Right ventricle myocardium inferior (tissue), 1 donor: ENCODE results near the gene FBRS. TPM values are rescaled to one million over a fixed set of nuclear protein-coding genes. Genes with fewer than 3 reads are reported as not detected.

Experiments used
- ATAC-seq: fragments of 200-7000 bp; cut with Tn5 transposase; one replicate; pipeline ENCODE4 v1.9.1; 2020; ENCODE audit warnings: mild to moderate bottlenecking, moderate library complexity
- DNase-seq: peaks from one replicate; pipeline ENCODE4 v3.0.0; 2021; ENCODE audit errors: missing footprints
- intact Hi-C: fragments of 100-400 bp; cut with DNase I; formaldehyde crosslinking; loops from one replicate; pipeline ENCODE4 v1.11.0; 2022
- total RNA-seq: library from RNA; stranded (reverse); fragmentation: NEBNext Ultra II Directional; extraction: Animal tissue kit (Norgen Biotek cat#: 25700); gene quantifications from one replicate; pipeline ENCODE4 v1.2.1, GENCODE V29; 2021
- donor health status: DM: no; HTN: yes; CAD: no; lungs with severe emphysema.

FBRS gene
- total RNA-seq, 1 donor from 2014 or later = 31.0 TPM

- peak; percentile 80 for DNase-seq
- no peak for ATAC-seq
- intact Hi-C loops = loop anchor here (5.0 kb wide), 1 partner anchor 38 kb away; the partner anchor contains the start of gene SRCAP
These were observed 1.5 kb downstream of the FBRS start for GRCh38 chr16:30659507-30660423.

DNA sequence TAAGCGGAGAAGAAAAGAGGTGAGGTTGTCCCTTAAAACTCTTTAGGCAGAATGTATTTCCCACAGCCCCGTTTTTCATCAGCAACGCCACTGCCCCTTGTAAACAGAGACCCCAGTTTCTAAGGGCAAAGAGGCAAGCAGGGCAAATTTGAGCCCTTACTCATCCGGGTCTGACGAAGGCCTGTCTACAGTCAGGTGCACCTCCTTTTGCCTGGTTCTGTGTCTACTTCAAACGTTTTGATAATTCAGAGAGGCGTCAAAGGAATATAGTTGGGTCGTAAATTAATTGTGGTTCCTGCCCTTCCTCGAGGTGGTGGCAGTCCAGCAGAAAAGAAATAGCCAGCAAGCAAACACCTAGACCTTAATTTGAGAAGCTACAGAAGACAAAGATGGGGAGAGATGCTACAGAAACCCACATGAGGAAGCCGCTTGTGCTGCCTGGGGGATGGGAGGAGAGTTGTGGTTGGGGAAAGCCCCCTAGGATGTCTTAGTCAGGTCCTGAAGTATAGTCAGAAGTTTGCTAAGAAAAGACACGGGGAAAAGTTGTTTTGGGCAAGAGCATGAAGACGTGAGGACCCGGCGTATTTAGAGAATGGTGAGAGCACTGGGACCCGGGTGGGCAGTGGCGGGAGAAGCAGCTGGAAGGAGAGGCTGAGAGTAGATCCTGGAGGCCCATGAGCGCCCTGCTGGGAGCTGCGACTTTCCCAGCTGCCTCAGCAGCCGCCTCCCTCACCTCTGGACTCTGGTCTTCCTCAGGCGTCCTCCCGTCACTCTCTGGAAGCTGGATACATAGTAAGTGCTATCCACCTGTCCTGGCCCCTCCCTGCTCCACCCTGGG, 2.4 kb downstream of the FBRS start:
- ATAC-seq (no peak), DNase-seq (no peak)
- intact Hi-C loops = loop anchor here (5.0 kb wide), 1 partner anchor 37 kb away; the partner anchor contains the start of gene SRCAP

GRCh38 chr16:30662449-30662848, 4.2 kb downstream of the FBRS start:
- intact Hi-C loops = loop anchor here (5.0 kb wide), 1 partner anchor 35 kb away; the partner anchor contains the start of gene SRCAP
- DNase-seq (no peak), ATAC-seq (no peak)

GRCh38 chr16:30663038-30663437, 4.8 kb downstream of the FBRS start:
- no peak for ATAC-seq
- intact Hi-C loops = loop anchor here (5.0 kb wide), 1 partner anchor 34 kb away; the partner anchor contains the start of gene SRCAP

DNA sequence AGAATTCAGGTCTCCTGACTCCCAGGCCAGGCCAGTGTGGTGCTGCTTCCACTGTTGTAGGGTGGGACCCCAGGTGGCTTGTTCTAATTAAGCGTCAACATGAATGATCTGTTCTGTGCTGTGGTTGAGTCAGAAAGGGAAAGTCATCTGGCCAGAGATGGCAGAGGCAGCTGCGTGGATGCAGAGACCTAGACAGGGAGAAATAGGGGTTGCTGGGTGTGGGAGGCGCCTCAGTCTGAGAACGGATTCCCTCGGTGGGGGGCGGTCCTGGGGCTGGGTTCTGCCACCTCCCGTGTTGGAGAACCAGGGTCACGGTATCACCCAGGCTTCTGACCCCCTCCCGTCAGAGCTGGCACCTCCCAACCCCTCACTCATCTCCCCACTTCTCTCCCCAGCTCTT, 5.6 kb downstream of the FBRS start:
- ATAC-seq = no peak
- DNase-seq = no peak
- intact Hi-C loops = loop anchor here (5.0 kb wide), 1 partner anchor 33 kb away; the partner anchor contains the start of gene SRCAP

More at GRCh38 chr16:30663038-30663437, 4.8 kb downstream of the FBRS start:
- DNase-seq = no peak

- intact Hi-C loops = loop anchor here (5.0 kb wide), 1 partner anchor 33 kb away; the partner anchor contains the start of gene SRCAP
- ATAC-seq (no peak), DNase-seq (no peak)
These were observed 6.4 kb downstream of the FBRS start for GRCh38 chr16:30664616-30665109.

DNA sequence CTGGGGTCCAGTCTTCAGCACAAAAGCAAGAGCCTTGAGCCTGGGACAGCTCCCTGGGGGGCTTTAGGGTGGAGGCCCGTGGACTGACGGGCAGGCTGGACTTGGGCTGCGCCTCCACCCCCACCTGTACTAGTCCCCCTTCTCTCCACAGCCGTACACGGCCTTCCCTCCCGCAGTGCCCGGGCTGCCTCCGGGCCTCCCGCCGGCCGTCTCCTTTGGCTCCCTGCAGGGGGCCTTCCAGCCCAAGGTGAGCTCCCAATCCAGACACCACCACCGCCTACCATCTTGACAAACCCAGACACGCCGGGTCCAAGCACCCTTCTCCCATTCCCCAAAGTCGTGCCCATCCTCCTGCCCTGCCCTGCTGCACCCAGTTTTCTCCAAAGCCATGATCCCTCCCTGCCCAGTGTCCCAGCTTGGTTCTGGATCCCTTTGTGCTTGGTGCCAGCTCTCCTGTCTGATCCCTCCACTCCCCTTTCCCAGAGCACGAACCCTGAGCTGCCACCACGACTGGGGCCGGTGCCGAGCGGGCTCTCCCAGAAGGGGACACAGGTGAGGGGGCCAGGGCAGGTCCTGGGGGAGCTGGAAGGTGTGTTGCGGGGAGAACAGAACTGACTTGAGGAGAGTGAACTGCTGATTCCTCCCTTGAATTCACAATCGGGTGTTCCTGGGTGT, 7.1 kb downstream of the FBRS start:
- ATAC-seq (no peak), DNase-seq (no peak)
- intact Hi-C loops = no loop called here

DNA sequence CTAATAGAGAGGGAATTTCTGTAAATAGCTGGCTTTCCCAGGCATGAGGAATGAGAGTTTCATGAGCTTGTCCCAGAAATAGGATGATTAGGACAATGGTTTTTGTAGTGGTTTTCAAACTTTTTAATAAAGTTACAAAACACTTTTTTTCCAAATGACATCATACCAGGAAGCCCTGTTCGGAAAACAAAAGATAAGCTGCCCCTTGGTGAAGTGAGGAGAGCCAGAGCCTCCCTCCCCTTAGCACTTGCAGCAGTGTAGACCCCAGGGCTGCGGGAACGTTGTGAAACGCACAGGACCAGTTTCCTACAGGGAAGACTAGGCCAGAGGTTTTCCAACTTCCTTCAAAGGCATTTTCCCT, 7.6 kb downstream of the FBRS start:
- intact Hi-C loops = no loop called here

GRCh38 chr16:30666681-30667080, 8.4 kb downstream of the FBRS start:
- ATAC-seq = no peak
- intact Hi-C loops = no loop called here
- no peak for DNase-seq

More for the DNA sequence above, 7.6 kb downstream of the FBRS start:
- ATAC-seq (no peak), DNase-seq (no peak)

GRCh38 chr16:30667361-30667905, 9.2 kb downstream of the FBRS start:
- ATAC-seq (no peak), DNase-seq (no peak)
- intact Hi-C loops = no loop called here

DNA sequence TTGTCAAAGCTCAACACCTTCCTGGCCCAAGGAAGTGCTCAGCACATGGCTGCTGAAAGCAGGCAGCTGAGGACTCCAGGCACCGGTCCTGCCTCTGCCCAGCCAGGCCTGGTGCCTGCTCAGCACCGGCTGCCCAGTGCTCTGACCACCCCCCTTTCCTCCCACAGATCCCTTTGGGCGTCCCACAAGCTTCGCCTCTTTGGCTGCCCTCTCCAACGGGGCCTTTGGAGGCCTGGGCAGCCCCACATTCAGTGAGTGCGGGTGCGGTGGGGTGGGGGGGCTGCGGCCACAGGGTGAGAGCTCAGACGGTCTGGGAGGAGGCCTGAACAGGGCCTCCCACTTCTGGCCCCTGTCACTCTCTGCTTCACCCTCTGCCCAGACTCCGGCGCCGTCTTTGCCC, 10.2 kb downstream of the FBRS start:
- DNase-seq = no peak
- no peak for ATAC-seq
- intact Hi-C loops = no loop called here

DNA sequence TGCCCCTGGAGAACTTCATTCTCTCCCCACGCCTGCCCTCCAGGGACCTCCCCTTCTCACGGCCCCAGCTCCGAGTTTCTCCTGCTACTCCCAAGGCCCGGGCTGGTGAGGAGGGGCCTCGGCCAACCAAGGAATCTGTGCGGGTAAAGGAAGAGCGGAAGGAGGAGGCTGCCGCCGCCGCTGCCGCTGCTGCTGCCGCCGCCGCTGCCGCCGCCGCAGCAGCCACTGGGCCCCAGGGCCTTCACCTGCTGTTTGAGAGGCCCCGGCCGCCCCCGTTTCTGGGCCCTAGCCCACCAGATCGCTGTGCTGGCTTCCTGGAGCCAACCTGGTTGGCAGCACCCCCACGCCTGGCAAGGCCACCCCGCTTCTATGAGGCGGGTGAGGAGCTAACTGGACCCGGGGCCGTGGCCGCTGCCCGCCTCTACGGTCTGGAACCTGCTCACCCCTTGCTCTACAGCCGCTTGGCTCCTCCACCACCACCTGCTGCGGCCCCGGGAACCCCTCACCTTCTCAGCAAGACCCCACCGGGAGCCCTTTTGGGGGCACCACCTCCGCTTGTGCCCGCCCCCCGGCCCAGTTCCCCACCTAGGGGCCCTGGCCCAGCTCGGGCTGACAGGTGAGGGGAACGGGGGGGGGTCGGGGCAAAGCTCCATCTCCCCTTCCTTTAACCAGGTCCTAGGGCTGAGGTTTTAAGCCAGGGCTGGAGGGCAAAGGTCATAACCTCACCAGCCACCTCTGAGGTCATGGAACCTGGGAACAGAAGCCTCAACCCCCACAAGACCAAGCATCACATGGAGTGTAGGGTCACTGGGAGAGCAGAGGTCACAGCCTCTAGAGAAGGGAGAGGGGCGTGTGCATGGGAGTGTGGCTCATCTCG, 11.0 kb downstream of the FBRS start:
- peak; percentile 14 for ATAC-seq
- intact Hi-C loops = no loop called here
- no peak for DNase-seq

GRCh38 chr16:30669903-30670824, 11.9 kb downstream of the FBRS start:
- DNase-seq = no peak

DNA sequence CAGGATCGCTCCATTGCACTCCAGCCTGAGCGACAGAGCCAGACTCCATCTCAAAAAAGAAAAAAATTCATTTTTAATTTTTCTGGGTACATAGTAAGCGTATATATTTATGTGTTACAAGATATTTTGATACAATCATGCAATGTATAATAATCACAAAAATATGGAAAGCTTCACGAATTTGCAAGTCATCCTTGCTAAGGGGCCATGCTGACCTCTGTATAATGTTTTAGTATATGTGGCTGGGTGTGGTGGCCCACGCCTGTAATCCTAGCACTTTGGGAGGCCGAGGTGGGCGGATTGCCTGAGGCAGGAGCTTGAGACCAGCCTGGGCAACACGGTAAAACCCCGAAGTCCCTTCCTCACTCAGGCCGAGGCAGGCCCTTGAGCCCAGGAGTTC, 16.9 kb downstream of the FBRS start:
- DNase-seq = no peak
- intact Hi-C loops = no loop called here
- ATAC-seq = no peak

More at GRCh38 chr16:30669903-30670824, 11.9 kb downstream of the FBRS start:
- no peak for ATAC-seq
- intact Hi-C loops = no loop called here

GRCh38 chr16:30677931-30678585, 19.8 kb downstream of the FBRS start:
- DNase-seq (no peak), ATAC-seq (no peak)
- intact Hi-C loops = no loop called here

GRCh38 chr16:30678586-30678970, 20.3 kb downstream of the FBRS start:
- no peak for ATAC-seq
- no peak for DNase-seq
- intact Hi-C loops = no loop called here
